Measurements from ENCODE around the gene GNLY.

The GNLY gene

GRCh38 chr2:85690932-85691331 lies 3.2 kb upstream of the GNLY start:
- no peak for DNase-seq

GRCh38 chr2:85692039-85692645 lies 2.0 kb upstream of the GNLY start:
- DNase-seq: no peak

- DNase-seq: no peak
Measured at GRCh38 chr2:85695121-85695520, 963 bp downstream of the GNLY start.

GRCh38 chr2:85695691-85696668 lies 1.8 kb downstream of the GNLY start:
- DNase-seq: no peak

GRCh38 chr2:85697096-85697495 lies 2.9 kb downstream of the GNLY start:
- DNase-seq: no peak

- no peak for DNase-seq
Measured at GRCh38 chr2:85697716-85698115, 3.6 kb downstream of the GNLY start.

GRCh38 chr2:85698184-85698879 lies 4.2 kb downstream of the GNLY start:
- no peak for DNase-seq

- DNase-seq: no peak
Measured at GRCh38 chr2:85698880-85699254, 4.7 kb downstream of the GNLY start.

- no peak for DNase-seq
Measured at GRCh38 chr2:85699325-85699724, 5.2 kb downstream of the GNLY start.

- DNase-seq: no peak
Measured at GRCh38 chr2:85702172-85702571, 8.0 kb downstream of the GNLY start.

GRCh38 chr2:85702800-85703199 lies 8.6 kb downstream of the GNLY start:
- DNase-seq: no peak

GRCh38 chr2:85703329-85703728 lies 9.2 kb downstream of the GNLY start:
- DNase-seq: no peak

GRCh38 chr2:85704038-85704437 lies 9.9 kb downstream of the GNLY start:
- DNase-seq: no peak

- DNase-seq: no peak
Measured at GRCh38 chr2:85704800-85705679, 10.9 kb downstream of the GNLY start.

GRCh38 chr2:85705680-85706039 lies 11.5 kb downstream of the GNLY start:
- DNase-seq: no peak

- no peak for DNase-seq
Measured at GRCh38 chr2:85706063-85706462, 11.9 kb downstream of the GNLY start.

- no peak for DNase-seq
Measured at GRCh38 chr2:85706599-85707296, 12.6 kb downstream of the GNLY start.

- peak; percentile 13 for DNase-seq
Measured at GRCh38 chr2:85707304-85707703, 13.1 kb downstream of the GNLY start.

GRCh38 chr2:85708641-85709040 lies 14.5 kb downstream of the GNLY start:
- DNase-seq: no peak

- DNase-seq: no peak
Measured at GRCh38 chr2:85709401-85709811, 15.2 kb downstream of the GNLY start.

GRCh38 chr2:85710687-85711577 lies 16.8 kb downstream of the GNLY start:
- DNase-seq: peak; percentile 6
